HG03280 (cell line): ENCODE results near the gene HIRIP3.

Experiments used
- ATAC-seq: cut with Tn5 transposase; IDR thresholded peaks from one replicate; pipeline ENCODE4 v1.9.1; 2021; ENCODE audit warnings: mild to moderate bottlenecking, moderate library complexity; ENCODE audit not compliant: unreplicated experiment

Gene HIRIP3

DNA sequence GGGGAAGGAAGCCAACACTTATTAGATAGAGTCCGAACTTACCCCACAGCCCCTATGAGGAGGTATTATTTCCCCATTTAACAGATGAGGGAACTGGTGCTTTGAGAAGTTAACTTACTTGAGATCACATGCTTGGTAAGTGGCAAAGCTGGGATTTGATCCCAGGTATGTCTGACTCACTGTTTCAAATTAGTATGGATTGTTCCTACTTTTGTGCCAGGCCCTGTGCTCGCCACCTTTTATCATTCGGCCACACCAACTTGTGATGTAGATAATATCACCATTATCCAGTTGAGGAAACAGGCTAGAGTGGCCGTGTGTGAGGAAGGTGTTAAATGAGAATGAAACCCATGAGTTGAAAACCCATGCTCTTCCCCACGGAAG, 10.7 kb downstream of the HIRIP3 start:
- ATAC-seq: no peak

- no peak for ATAC-seq
Measured at GRCh38 chr16:29984137-29984763, 11.2 kb downstream of the HIRIP3 start.

DNA sequence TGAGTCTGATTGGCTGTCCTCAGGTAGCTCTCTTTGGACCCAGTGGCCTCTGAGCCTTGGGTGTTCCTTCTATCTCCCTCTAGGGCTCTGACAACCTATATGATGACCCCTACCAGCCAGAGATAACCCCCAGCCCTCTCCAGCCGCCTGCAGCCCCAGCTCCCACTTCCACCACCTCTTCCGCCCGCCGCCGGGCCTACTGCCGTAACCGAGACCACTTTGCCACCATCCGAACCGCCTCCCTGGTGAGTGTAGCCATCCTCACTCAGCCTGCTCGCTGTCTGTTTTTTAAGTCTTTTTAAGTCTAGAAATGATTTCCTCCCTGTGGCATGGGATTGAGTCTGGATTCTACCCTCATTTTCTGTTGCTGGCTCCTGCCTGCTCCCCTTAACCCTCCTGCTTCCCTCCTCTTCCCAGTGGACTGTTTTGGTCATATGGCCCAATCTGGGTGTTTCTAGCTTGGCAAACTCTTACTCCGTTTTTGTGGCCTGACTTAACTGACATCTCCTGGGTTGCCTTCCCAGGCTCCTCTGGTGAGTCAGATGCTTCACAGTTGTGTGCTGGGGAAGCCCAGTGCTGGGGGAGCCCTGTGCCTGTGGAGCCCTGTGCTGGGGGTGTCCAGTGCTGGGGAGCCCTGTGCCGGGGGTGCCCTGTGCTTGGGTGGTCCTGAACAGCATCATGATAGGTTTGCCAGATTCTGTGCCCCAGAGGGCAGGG, 11.8 kb downstream of the HIRIP3 start:
- no peak for ATAC-seq

DNA sequence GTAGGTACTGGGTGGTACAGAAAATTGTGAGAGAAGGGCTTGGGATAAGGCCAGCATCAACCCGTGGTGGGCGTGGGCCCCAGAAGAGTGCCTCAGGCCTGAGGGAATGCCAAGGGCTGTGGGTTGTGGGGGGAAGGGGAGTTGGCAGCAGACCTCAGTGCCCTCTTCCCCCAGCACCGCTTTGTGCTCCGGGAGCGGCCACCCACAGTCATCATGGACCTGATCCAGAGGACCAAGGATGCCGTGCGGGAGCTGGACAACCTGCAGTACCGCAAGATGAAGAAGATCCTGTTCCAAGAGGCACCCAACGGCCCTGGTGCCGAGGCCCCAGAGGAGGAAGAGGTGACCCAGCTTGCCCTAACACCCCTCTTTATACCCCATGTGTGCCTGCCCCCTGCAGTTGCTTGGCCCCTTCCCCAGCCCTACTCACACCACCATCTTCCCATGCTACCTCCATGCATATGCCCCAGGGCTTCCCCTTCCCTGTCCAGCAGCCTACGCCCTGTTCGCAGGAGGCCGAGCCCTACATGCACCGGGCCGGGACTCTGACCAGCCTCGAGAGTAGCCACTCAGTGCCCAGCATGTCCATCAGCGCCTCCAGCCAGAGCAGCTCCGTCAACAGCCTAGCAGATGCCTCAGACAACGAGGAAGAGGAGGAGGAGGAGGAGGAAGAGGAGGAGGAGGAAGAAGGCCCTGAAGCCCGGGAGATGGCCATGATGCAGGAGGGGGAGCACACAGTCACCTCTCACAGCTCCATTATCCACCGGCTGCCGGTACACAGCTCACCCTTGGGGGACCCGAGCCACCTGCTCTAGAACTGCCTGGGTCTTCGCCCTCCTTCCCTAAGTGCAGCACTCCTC, 12.6 kb downstream of the HIRIP3 start:
- ATAC-seq: no peak

DNA sequence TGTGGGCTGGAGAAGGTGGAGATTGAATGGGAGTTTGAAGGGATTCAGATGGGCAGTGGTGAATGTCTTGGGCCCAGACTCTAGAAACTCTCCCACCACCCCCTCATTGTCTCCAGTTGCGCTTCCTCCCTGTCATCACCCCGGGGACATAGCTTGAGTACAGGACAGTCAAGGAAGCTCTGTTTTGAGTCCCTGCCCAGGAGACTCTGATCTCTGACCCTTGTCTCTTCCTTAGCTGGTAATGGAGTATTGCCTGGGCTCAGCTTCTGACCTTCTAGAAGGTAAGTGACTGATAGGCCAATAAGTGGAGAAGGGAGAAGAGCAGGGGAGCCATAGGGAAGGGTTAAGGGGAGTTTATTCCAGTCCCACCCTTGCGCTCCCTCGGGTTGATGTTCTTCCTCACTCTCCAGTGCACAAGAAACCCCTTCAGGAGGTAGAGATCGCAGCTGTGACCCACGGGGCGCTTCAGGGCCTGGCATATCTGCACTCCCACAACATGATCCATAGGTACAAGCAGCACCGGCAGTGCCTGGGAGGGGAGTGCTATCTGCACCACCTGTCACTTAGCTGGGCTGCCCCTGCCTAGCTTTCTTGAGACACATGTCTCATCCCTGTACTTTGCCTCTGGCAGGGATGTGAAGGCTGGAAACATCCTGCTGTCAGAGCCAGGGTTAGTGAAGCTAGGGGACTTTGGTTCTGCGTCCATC, 16.7 kb downstream of the HIRIP3 start:
- ATAC-seq: no peak

- no peak for ATAC-seq
Measured at GRCh38 chr16:29978081-29978480, 17.3 kb downstream of the HIRIP3 start.

DNA sequence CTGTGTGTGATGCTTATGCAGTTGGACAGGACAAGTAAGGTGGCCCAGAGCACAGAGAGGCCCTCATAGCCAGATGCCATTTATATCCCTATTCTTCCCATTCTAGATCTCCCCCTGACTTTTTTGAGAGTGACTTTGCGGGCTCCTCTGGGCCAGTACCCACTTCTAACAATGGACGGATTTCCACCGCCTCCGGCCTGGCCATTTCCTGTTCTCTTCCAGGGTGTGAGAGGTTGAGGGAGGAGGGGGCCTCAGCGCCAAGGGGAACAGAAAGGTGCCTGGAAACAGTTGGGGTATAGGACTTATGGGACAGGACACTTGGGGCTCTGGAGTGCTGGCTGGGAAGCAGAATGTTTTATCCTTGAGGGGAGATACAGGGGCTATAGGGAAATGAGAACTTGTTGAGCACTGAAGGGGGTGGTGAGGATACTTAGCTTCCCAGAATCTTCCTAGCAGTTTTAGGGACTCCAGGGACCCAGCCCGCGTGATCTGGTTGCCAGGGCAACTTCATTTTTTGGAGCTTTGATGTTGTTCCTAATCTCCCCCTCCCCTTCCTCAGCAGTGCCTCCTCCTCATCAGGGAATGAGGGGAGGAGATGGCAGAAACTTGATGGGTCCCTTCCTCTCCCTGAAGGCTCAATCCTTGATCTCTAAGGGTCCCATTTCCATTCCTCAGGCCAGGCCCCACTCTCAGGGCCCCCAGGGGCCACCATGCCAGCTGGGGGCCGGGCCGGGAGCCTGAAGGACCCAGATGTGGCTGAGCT, 18.2 kb downstream of the HIRIP3 start:
- no peak for ATAC-seq

- no peak for ATAC-seq
Measured at GRCh38 chr16:29975811-29976511, 19.5 kb downstream of the HIRIP3 start.

- no peak for ATAC-seq
Measured at GRCh38 chr16:29975134-29975538, 20.3 kb downstream of the HIRIP3 start.

GRCh38 chr16:29974291-29975133, 20.9 kb downstream of the HIRIP3 start:
- no peak for ATAC-seq

- ATAC-seq: peak; percentile 96
Measured at GRCh38 chr16:29973384-29974246, 21.8 kb downstream of the HIRIP3 start, which contains the start of gene TAOK2. Gene TAOK2, plus strand, starts transcription at chr16:29973868. Its CDS starts 3,905 bp downstream, at chr16:29977773.

DNA sequence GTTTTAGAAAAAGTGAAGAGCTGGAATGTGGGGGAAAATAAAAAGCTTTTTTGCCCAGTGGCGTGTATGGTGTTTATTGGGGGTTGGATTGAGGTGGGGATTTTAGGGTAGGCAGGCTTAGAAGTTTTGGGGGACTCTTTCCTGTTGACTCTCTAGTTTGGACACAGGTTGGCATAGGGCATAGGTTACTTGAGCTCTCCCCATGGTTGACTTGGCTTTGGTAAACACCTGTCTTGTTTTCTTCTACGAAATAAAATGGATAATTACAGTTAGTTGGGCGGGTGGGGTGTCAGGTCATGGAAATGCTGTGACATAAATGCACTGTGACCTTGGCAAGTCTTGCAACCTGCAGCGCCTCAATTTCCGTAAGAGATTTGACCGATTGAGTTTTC, 22.4 kb downstream of the HIRIP3 start:
- no peak for ATAC-seq

DNA sequence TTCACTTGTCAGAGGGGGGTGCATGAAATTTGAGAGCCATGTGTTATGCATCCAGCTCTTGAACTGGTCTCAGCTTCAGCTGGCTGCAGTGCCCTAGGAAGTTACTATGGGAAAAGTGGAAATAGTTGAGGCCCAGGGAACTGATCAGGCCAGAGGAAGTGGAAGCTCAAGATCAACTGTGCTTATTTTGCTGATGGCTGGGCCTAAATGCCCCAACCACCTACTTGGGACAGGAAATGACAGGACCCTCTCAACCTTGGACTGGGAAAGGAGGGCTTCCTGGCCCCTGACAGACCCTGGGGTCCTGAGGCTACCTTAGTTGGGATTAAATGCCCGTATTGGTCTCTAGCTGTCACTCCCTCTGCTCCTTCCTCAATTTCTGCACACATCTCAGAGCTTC, 22.9 kb downstream of the HIRIP3 start:
- ATAC-seq: no peak

DNA sequence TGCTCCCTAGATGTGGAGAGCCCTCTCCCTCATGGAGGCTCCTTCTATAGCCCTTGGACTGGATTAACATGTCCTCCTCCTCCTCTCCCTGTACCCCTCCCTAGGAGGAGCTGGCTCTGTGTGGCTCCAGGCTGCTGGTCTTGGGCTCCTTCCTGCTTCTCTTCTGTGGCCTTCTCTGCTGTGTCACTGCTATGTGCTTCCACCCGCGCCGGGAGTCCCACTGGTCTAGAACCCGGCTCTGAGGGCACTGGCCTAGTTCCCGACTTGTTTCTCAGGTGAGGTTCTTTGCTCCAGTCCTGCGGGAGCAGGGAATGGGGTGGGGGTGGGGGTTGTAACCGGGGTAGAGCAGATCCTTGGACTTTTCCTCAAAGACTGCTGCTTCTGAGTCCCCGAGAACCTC, 24.1 kb downstream of the HIRIP3 start:
- ATAC-seq: no peak

- no peak for ATAC-seq
Measured at GRCh38 chr16:29968205-29968604, 27.2 kb downstream of the HIRIP3 start.

DNA sequence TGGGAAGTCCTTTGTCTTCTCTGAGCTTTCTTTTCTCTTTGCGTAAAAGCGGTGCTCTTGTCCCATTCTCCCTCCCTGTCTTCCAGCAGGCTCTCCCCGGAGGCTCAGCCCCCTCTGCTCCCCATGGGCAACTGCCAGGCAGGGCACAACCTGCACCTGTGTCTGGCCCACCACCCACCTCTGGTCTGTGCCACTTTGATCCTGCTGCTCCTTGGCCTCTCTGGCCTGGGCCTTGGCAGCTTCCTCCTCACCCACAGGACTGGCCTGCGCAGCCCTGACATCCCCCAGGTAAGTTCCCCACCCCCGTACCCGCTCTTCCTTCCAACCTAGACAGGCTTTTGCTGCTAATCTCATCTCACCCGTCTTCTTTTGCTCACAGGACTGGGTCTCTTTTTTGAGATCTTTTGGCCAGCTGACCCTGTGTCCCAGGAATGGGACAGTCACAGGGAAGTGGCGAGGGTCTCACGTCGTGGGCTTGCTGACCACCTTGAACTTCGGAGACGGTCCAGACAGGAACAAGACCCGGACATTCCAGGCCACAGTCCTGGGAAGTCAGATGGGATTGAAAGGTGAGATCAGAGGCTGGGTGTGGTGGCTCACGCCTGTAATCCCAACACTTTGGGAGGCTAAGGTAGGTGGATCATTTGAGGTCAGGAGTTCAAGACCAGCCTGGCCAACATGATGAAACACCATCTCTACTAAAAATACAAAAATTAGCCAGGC, 32.2 kb downstream of the HIRIP3 start:
- ATAC-seq: no peak

GRCh38 chr16:29962344-29962994, 32.9 kb downstream of the HIRIP3 start:
- ATAC-seq: no peak
